HG03175 (cell line): ENCODE data around the gene CFAP58.

Source experiments
- ATAC-seq: cut with Tn5 transposase; IDR thresholded peaks from one replicate; pipeline ENCODE4 v1.9.1; 2021; ENCODE audit warnings: mild to moderate bottlenecking, moderate library complexity; ENCODE audit not compliant: unreplicated experiment

Gene CFAP58

DNA sequence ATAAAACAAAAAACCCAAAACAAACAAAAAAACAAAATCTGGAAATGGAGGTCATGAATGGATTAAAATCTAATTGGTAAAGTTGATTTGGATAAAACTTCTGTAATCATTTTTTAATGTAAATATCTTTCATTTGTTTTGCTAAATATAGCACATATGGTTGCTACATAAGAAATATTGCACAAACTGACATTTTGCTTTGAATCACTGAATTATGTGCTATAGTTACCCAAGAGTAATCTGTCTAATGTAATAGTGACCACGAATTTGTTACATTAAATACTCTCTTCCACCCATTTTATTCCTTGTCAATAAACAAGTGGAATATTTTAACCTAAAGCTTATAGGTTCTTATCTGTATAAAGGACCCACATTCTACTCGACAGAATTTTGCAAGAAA, 6.2 kb downstream of the CFAP58 start:
- ATAC-seq, result no peak

DNA sequence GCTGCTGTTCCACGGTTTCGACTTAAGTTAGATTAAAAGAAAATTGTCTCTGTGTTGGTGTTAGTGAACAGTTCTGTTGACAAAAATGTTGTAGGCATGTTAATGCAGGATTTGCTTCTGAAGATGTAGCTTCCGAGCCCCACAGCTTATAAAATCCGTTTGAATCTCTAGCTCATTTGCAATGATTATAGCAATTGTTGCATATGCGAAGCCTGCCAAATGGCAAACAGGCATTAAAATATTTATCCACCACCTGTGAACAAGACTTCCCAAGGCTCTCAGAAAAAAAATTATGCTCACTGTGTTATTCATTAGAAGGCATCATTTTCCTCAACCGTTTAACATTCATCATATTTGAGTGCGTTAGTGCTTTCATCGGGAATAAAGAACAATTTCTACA, 14.3 kb downstream of the CFAP58 start:
- no peak for ATAC-seq

DNA sequence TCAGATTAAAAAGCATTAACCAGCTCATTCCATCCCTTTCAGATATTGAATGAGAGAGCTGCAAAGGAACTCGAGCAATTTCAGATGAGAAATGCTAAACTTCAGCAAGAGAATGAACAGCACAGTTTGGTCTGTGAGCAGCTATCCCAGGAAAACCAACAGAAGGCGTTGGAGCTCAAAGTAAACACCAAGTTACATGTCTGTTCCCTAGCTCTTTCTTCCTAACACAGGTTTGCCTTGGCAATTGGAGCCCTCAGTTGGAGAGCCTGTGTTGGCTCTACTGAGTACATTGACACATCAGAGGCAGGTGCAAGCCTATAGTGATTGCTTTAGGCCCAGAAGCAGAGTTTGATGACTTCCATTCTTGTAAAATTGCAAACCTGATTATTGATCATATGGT, 14.7 kb downstream of the CFAP58 start:
- no peak for ATAC-seq

DNA sequence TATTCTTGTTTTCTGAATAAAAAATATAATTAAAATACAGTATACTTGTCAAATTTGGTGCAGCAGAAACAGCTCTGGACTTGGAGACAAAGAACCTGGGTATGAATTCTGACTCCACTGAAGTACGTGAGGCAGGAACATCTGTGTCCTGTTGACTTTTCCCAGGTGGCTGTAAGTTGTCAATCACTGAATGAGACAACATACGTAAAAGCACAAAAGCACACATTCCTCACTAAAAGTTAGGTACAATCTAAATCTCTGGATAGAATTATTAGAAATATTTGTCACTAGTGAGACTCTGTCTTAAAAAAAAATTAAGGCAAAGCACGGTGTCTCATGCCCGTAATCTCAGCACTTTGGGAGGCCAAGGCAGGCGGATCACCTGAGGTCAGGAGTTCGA, 18.1 kb downstream of the CFAP58 start:
- ATAC-seq, result no peak

DNA sequence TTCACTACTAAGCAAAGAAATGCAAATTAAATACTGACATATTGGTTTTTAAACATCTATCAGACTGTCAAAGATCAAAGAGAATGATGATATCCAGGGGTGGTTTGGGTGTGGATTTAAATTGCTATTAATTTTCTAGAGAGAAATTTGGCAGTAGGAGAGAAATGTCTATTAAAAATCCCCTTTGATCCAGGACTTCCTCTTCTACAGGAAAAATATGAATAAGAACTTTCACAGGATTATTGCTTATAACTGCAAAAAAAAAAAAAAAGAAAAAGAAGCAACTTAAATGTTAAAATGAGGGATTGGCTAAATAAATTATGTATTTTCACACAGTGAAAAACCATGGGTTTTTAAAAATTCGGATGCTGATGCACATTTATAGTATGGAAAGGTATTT, 21.0 kb downstream of the CFAP58 start:
- no peak for ATAC-seq

DNA sequence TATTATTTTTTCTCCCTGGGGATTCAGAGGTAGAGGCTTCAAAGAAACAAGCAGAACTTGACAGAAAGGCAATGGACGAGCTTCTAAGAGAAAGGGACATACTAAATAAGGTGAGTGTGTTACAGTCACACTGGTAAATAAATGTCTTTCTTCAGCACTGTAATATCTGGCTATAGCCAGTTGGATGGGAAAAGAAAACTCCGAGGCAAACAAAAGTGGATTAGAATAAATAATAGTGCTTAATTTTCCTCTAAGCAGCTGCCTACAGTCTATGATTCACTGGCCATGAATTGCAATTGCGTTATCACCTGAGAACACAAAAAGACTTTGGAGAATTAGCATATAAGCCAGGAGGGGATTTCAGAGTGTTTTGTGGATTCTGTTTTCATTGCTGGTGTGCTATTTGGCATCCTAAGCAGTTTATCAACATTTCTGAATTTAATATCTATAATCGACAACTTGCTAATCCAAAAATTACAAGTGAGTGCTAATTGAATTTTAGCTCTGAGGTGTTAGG, 23.2 kb downstream of the CFAP58 start:
- ATAC-seq, result no peak

DNA sequence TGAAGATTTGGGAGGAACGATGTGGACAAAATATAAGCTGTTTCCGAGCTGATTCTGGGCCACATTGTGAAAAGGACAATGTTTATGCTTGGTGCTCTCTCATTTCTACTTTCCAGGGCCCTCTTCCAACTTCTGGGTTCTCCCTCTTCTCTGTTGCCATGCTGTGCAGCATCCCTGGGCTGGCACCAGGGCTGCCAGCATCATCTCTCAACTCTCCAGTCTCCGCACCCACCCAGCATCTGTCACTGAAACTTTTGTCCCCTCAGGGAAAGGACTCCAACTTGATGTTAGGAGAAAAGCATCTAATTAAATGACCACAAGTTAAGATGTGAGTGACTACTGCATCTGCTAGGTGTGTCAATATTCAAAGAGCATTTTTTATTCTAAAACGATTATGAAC, 26.7 kb downstream of the CFAP58 start:
- no peak for ATAC-seq

DNA sequence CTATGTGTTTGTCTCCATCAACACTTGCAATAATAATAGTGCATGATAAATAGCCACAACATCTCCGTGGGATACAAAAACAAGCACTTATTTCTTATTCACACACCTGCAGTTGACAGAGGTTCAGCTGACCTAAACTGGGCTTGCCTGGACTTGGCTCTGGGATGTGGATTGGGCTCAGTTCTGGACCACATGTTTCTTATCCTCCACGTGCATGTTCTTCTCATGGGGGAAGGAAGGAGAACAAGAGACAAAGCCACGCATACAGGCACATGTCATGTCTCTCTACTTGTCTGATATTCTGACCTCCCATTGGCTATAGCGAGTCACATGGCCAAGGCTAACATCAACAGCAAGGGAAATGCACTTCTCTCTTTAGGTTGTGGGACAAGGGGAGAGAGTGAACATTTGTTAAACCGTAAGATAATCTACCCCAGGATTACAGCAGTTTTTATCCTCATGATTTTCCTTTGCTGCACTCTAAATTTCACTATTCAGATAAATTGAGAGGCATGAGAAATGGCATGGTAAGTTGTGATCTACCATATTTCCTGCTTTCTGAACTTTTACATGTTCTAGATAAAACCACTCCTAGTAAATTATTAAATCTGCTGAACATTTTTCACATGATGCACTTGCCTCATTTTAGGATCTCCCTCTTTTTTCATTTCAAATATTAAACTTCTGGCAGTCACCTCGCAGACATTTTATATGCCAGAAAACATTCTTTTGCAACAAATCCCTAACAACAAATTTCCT, 33.7 kb downstream of the CFAP58 start:
- ATAC-seq, result peak; percentile 80

DNA sequence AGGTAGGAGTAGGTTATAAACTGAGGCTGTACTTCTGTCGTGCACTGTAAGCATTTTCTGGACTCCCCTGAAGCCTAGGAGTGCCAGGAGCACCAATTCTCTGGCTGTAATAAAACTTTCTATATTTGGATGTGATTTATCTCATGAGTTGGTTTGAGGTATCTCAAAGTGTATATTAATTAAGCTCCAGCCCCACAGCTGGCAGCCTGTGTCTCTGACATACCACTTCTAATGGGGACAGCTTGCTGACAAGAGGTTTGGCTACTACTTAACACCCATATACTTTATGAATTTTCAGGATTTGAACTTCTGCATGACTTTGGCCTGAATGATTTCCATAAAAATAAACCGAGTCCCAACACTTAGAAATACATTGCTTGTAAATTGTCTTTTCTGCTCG, 35.2 kb downstream of the CFAP58 start:
- ATAC-seq, result no peak

DNA sequence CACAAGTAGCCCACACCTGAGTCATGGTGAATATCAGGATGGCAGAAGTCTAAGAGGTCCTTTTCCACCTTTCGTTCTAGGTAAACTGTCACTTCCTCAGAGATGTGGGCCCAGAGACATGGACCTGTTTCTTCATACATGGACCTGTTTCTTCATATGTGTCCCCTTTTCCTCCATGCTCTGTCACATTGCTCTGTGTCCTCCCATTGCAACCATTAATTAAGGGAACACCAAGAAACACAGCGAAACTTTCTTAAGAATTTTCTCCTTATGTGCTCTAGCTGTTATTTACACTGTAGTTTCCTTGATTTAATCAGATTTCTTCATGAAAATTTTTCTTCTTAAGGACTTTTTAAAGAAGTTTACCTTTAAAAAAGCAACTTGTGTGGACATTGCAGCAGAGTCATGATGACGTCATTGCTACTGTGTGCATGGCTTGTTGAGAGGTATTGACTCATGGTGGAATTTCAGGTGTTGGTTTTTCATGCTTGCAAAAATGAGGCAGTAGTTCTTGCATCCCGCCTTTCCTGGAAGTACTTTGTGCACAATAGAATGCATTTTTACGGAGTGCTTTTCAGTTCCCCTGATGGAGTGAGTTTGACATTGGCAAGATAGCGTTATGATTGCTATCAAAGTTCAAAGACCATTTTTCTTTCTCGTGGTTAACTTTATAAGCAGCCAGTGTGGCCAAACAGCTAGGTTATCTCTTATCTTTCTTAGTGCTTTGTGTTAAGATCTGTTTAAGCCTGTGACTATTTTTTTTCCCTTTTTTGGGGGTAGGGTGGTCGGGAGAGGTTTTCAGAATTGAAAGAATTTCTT, 37.7 kb downstream of the CFAP58 start:
- ATAC-seq, result no peak

DNA sequence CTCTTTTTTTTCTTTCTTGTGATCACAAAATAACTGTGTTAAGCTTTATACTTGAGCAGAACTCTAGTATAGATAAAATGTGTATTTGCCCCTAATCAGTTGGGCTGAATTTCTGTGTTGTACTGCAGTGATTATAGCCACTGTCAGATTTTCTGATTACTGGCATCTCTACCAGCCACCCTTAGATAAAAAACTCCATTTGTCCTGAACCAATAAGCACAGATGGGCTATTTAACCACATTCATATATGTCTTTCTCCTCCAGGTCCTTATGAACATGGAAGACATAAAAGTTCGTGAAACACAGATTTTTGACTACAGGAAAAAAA, 38.3 kb downstream of the CFAP58 start:
- no peak for ATAC-seq

DNA sequence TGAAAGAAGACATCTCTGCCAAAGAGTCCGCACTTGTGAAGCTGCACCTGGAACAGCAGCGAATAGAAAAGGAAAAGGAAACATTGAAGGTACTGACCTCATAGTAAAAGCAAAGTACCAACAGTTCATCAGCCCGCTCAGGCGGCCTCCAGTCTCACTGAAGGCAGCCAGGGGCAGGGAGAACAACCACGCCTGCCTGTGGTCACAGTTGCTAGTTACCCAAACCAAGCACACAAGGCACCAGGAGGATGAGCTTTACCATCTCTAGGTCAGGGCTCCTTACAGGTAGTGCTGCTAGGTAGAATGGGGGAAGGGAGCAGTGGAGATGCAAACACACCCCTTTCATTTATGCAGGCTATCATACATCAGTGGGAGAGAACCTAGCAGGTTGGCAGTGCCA, 39.8 kb downstream of the CFAP58 start:
- ATAC-seq, result no peak

DNA sequence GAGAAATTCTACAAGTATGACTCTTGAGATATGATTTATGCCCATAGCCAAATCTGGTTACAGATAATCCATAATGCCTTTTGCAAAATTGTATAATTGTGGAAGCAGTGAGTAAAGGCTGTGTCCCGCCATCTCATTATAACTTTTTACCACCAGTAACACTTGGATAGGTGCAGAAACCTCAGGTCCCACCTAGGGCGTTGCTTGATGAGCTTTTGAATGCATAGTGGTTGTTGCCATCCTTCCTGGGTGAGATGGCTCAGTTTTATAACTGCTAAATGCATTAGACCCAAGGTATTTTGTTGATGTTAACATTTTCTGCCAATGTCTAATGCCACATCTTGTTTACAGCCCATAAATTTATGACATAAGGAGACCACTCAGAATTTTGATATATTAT, 42.9 kb downstream of the CFAP58 start:
- no peak for ATAC-seq

DNA sequence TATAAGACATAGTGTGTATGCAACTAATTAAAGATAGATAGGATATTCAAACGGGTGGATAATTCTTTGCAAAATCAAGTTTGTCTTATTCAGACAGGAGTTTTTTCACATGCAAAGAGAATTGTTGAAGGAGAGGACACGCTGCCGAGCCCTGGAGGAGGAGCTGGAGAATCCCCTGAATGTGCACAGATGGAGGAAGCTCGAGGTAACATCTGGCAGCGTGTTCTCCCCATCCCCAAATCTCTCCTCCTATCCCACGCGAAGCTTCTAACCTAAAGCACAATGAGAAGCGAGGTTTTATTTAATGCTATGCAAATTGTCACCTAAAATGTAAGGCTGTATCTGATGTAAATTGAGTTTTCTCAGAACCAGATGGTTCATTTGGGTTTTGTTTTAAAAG, 50.0 kb downstream of the CFAP58 start:
- ATAC-seq, result no peak

DNA sequence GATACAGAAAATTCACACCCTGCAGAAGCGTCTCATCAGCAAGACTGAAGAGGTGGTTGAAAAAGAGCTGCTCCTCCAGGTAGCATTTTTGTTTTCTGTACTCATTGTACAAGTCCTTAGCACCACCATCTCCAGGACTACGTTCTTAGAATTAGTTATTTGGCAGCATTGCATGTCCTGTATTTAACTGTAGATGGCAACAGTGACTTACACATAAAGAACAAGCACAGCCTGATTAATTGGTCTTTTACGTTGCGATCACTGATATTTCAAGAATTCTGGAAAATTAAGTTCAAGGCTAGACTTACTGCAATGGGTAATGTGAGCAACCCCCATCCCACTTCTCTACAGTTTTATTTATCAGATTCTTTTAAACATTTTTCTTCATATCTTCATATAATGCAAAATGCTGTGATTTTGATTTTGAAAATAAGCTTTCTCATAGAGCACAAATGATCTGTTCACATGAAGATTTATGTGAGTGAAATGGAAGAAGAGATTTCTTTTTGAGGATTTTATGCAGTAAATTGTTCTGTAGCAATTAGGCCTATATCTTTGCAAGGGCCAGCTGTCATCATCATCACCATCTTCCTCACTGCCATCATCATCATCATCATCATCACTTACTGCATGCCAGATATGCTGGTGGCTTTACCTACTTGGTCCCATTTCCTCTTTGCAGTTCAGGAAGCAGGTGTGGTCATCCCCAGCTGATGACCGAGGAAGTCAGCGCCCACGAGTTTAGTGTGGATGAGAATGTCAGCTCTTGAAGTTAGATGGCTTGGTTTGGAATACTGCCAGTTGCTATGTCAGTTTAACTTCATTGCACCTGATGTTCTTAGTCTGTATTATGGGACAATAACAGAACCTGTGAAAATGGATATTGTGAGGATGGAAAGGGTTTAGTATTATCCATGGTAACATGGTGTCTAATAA, 53.4 kb downstream of the CFAP58 start:
- ATAC-seq, result no peak

DNA sequence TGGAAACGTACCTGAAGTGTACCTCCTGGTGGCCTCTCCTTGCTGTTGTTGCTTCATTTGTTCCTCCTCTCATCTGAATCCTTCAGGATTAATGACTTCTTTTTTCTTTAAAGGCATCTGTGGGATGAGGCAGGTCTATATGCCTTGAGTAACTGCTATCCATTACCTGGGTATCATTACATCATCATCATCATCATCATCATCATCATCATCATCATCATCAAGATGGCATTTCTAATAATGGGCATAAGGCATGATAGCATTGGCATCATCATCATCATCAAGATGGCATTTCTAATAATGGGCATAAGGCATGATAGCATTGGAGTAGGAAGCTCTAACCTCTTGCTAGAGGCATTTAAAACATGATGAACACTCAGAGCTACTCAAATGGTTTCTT, 59.9 kb downstream of the CFAP58 start:
- no peak for ATAC-seq

DNA sequence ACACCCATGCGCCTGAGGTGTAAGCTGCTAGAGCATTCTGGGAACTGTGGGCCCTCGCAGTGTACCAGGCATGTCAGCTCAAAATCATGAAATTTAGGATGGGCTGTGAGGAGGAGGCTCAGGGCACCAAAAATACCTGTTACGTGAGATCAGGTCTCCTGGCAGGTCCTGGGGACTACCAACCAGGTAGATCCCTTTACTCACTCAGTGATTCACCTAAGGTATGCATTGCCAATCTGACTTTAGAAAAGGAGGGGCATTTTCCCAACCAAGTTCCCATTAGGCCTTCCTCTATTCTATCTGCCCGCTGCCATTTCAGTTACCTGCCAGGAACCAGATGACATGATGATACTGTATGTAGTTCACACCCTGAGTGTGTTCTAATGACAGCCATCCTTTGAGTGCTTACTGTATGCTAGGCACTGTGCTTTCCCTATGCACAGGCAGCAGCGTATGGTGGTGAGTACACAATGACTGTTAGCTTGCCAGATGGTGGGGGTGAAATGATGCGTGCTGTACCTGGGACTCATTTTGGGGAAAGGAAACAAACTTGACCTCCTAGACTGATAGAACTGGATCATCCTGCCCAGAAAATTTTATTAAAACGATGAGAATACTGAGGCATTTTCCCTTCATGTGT, 62.0 kb downstream of the CFAP58 start:
- no peak for ATAC-seq

DNA sequence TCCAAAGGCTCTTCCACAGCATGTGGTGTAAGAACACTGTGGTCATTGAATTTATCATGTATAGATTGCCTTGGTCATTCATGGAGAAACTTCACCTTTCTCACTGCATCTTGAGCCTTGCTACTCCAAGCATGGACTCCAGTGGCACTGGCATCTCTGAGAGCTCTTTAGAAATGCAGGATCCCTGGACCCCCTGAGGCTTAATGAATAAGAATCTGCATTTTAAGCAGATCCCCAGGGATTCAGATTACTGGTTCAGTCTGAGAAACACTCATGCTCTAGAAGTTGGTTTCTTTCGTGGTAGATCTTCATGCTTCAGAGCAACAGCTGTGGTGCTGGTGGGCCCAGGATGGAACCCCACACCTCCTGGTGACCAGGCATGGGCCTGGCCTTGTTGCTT, 63.2 kb downstream of the CFAP58 start:
- ATAC-seq, result no peak

DNA sequence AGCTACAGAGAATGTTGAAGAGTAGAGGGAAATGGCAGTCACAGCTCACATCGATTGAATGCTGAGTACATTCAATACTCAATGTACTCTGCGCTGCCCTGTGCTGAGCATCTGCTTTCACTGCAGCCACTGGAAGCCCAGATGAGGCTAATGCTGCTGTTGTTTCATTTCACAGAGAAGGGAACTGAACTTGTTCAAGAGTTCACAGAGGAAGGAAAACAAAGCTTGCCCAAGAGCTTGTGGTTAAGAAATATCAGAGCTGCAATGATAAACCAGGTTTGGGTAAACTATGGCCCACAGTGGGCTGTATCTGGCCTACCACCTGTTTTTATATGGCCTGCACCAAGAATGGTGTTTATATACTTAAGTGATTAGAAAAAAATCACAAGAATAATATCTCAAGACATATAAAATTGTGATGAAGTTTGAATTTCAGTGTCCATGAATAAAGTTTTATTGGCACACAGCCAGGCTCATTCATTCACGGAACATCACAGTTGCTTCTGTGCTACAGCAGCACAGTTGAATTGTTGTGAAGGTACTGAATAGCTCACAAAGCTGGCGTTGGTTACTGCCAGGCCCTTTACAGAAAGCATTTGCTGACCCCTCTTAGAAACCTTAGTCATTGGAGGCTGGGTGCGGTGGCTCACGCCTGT, 64.1 kb downstream of the CFAP58 start:
- ATAC-seq, result no peak

DNA sequence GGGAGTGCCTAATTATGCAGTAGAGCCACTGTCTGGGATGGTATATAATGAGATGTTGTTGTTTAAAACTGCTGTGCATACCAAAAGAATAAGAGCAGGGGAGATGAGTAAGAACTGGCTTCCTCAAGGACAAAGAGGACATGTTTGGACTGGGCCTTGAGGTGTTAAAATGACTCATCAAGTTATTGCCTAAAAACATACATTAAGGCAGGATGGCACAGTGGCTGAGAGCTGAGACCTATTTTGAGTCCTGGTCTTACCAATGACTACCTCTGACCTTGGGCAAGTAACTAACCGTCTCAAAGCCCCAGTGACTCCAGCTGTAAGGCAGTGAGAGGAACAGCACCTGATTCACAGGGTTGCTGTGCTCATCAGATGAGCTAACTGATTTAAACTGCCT, 71.1 kb downstream of the CFAP58 start:
- peak; percentile 97 for ATAC-seq
